GOT3 (cell line): Measurements from ENCODE around the gene SPEG.

Source experiments
- DNase-seq: peaks from one replicate; lab custom pipeline; 2025; ENCODE audit warnings: mixed read lengths; lab: John Stamatoyannopoulos, UW

The SPEG gene

GRCh38 chr2:219514196-219514761, 79.6 kb downstream of the SPEG start, which contains the start of gene ASIC4:
Gene ASIC4, plus strand, starts transcription at chr2:219514482. Its CDS starts 243 bp downstream, at chr2:219514725.
- DNase-seq = no peak

- DNase-seq = no peak
Measured at GRCh38 chr2:219514836-219515235, 80.2 kb downstream of the SPEG start.

GRCh38 chr2:219515874-219516629, 81.4 kb downstream of the SPEG start:
- no peak for DNase-seq

GRCh38 chr2:219516888-219517287, 82.2 kb downstream of the SPEG start:
- no peak for DNase-seq

- DNase-seq = no peak
Measured at GRCh38 chr2:219517954-219518778, 83.5 kb downstream of the SPEG start.

- no peak for DNase-seq
Measured at GRCh38 chr2:219519526-219519916, 84.9 kb downstream of the SPEG start.

GRCh38 chr2:219520079-219520478, 85.4 kb downstream of the SPEG start:
- no peak for DNase-seq

- peak; percentile 27 for DNase-seq
Measured at GRCh38 chr2:219521066-219521880, 86.6 kb downstream of the SPEG start.

GRCh38 chr2:219522111-219523030, 87.7 kb downstream of the SPEG start:
- DNase-seq = no peak

GRCh38 chr2:219523031-219523671, 88.5 kb downstream of the SPEG start:
- no peak for DNase-seq

- DNase-seq = no peak
Measured at GRCh38 chr2:219524817-219525216, 90.2 kb downstream of the SPEG start.

- no peak for DNase-seq
Measured at GRCh38 chr2:219525533-219526232, 91.0 kb downstream of the SPEG start.

- no peak for DNase-seq
Measured at GRCh38 chr2:219526320-219527075, 91.9 kb downstream of the SPEG start.

- DNase-seq = no peak
Measured at GRCh38 chr2:219527076-219527394, 92.4 kb downstream of the SPEG start.

GRCh38 chr2:219527472-219527871, 92.8 kb downstream of the SPEG start:
- no peak for DNase-seq

- peak; percentile 66 for DNase-seq
Measured at GRCh38 chr2:219530048-219530963, 95.7 kb downstream of the SPEG start.

- no peak for DNase-seq
Measured at GRCh38 chr2:219531639-219532377, 97.2 kb downstream of the SPEG start.

- DNase-seq = no peak
Measured at GRCh38 chr2:219532378-219532649, 97.7 kb downstream of the SPEG start.
